ENCODE measurements around the gene FBH1. TPM values are rescaled to one million over a fixed set of nuclear protein-coding genes. Genes with fewer than 3 reads are reported as not detected.

Gene FBH1
- total RNA-seq, 1 experiment from 2014 or later: 61.9 TPM

- no peaks in the 10 kb centered on the region for H3K4me1 ChIP-seq (ENCODE audit: low read length)
- peaks cover 37% of the 10 kb centered on the region; the same call in 1 of the 2 replicates for H3K36me3 ChIP-seq (ENCODE audit: insufficient read depth, low read length)
- no peak for DNase-seq
- no peak overlapping the region for H3K27ac ChIP-seq (ENCODE audit: low read length)
- no peaks in the 10 kb centered on the region for H3K9me2 ChIP-seq (replicated peaks; ENCODE audit: insufficient read depth, low read length)
- H3K27me3 ChIP-seq (ENCODE audit: low read length): no peaks in the 10 kb centered on the region
- H2AFZ ChIP-seq (ENCODE audit: low read length): no peak overlapping the region
- no peak overlapping the region for H3K4me2 ChIP-seq (ENCODE audit: low read depth, low read length, poor library complexity, severe bottlenecking)
- peaks cover 4% of the 10 kb centered on the region for H3K79me2 ChIP-seq (ENCODE audit: low read length)
- H4K20me1 ChIP-seq (ENCODE audit: insufficient read depth, low read depth, low read length): no peaks in the 10 kb centered on the region
- no peaks in the 10 kb centered on the region for H3K9me3 ChIP-seq (ENCODE audit: low read length)
- H3K4me3 ChIP-seq (ENCODE audit: low read length): no peak overlapping the region
- H3K9ac ChIP-seq (ENCODE audit: low read length): no peak overlapping the region
These were observed 21.6 kb downstream of the FBH1 start for GRCh38 chr10:5911670-5912069.

- H3K9me2 ChIP-seq (replicated peaks; ENCODE audit: insufficient read depth, low read length): no peaks in the 10 kb centered on the region
- H3K4me1 ChIP-seq (ENCODE audit: low read length): no peaks in the 10 kb centered on the region
- no peak overlapping the region for H3K27ac ChIP-seq (ENCODE audit: low read length)
- no peaks in the 10 kb centered on the region for H4K20me1 ChIP-seq (ENCODE audit: insufficient read depth, low read depth, low read length)
- H3K79me2 ChIP-seq (ENCODE audit: low read length): no peaks in the 10 kb centered on the region
- DNase-seq: no peak
- no peak overlapping the region for H2AFZ ChIP-seq (ENCODE audit: low read length)
- no peak overlapping the region for H3K4me2 ChIP-seq (ENCODE audit: low read depth, low read length, poor library complexity, severe bottlenecking)
- H3K9me3 ChIP-seq (ENCODE audit: low read length): no peaks in the 10 kb centered on the region
- peaks cover 51% of the 10 kb centered on the region; the same call in 1 of the 2 replicates for H3K36me3 ChIP-seq (ENCODE audit: insufficient read depth, low read length)
- no peak overlapping the region for H3K9ac ChIP-seq (ENCODE audit: low read length)
- H3K27me3 ChIP-seq (ENCODE audit: low read length): no peaks in the 10 kb centered on the region
- no peak overlapping the region for H3K4me3 ChIP-seq (ENCODE audit: low read length)
These were observed 23.7 kb downstream of the FBH1 start for GRCh38 chr10:5913736-5914135.

DNA sequence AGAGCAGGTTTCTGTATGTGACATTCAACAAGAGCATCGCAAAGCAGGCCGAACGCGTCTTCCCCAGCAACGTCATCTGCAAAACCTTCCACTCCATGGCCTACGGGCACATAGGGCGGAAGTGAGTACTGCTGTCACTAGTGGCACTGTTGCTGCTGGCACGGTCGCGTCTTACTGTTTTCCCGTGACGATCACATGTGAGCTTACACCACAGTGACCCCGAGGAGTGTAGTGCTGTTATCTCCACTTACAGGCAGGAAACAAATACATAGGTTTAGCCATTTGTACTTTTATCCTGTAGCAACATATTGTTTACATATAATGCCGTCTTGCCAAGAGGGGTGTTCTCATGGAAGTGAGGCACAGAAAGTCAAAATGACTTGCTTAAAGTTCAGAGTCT, 25.4 kb downstream of the FBH1 start:
- H3K4me3 ChIP-seq (ENCODE audit: low read length): no peak overlapping the region
- peaks cover 55% of the 10 kb centered on the region; the same call in 1 of the 2 replicates for H3K36me3 ChIP-seq (ENCODE audit: insufficient read depth, low read length)
- H4K20me1 ChIP-seq (ENCODE audit: insufficient read depth, low read depth, low read length): no peaks in the 10 kb centered on the region

GRCh38 chr10:5917305-5917704, 27.3 kb downstream of the FBH1 start:
- H3K36me3 ChIP-seq (ENCODE audit: insufficient read depth, low read length): peaks cover 59% of the 10 kb centered on the region; the same call in 1 of the 2 replicates
- H3K4me2 ChIP-seq (ENCODE audit: low read depth, low read length, poor library complexity, severe bottlenecking): no peak overlapping the region
- no peaks in the 10 kb centered on the region for H4K20me1 ChIP-seq (ENCODE audit: insufficient read depth, low read depth, low read length)

More for the DNA sequence above, 25.4 kb downstream of the FBH1 start:
- no peak overlapping the region for H3K4me2 ChIP-seq (ENCODE audit: low read depth, low read length, poor library complexity, severe bottlenecking)
- no peak for DNase-seq
- no peaks in the 10 kb centered on the region for H3K9me2 ChIP-seq (replicated peaks; ENCODE audit: insufficient read depth, low read length)
- H3K4me1 ChIP-seq (ENCODE audit: low read length): no peaks in the 10 kb centered on the region
- H2AFZ ChIP-seq (ENCODE audit: low read length): no peak overlapping the region
- H3K9me3 ChIP-seq (ENCODE audit: low read length): no peaks in the 10 kb centered on the region
- no peaks in the 10 kb centered on the region for H3K79me2 ChIP-seq (ENCODE audit: low read length)
- no peak overlapping the region for H3K9ac ChIP-seq (ENCODE audit: low read length)
- no peak overlapping the region for H3K27ac ChIP-seq (ENCODE audit: low read length)
- no peaks in the 10 kb centered on the region for H3K27me3 ChIP-seq (ENCODE audit: low read length)

DNA sequence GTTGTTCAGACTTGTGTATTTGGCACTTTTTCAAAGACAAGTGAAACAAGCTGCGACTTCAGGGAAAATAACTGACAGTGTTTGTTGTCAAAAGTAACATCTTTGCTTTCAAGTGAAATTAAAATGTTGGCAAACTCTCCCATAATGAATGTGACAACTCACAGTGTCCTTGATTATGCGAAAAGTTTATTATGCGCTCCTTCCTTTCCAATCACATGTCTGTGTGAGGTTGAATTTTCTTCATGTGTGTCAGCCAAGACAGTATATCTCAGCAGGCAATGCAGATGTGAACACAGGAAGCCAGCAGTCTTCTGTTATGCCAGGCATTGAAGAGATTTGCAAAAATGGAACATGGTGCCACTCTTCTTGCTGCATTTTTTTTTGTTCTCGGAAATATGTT, 28.7 kb downstream of the FBH1 start:
- no peak for DNase-seq
- Histone ChIP-seq H3K27ac (ENCODE audit: low read length) (no peak overlapping the region), H3K4me3 (ENCODE audit: low read length) (no peak overlapping the region), H3K9me2 (replicated peaks; ENCODE audit: insufficient read depth, low read length) (no peaks in the 10 kb centered on the region), H3K79me2 (ENCODE audit: low read length) (no peaks in the 10 kb centered on the region), H4K20me1 (ENCODE audit: insufficient read depth, low read depth, low read length) (no peaks in the 10 kb centered on the region), H2AFZ (ENCODE audit: low read length) (no peak overlapping the region), H3K4me2 (ENCODE audit: low read depth, low read length, poor library complexity, severe bottlenecking) (no peak overlapping the region), H3K36me3 (ENCODE audit: insufficient read depth, low read length) (peaks cover 59% of the 10 kb centered on the region; the same call in 1 of the 2 replicates), H3K27me3 (ENCODE audit: low read length) (no peaks in the 10 kb centered on the region), H3K9me3 (ENCODE audit: low read length) (no peaks in the 10 kb centered on the region), H3K9ac (ENCODE audit: low read length) (no peak overlapping the region), H3K4me1 (ENCODE audit: low read length) (no peaks in the 10 kb centered on the region)

More at GRCh38 chr10:5917305-5917704, 27.3 kb downstream of the FBH1 start:
- Histone ChIP-seq H3K27ac (ENCODE audit: low read length) (no peak overlapping the region), H3K9me3 (ENCODE audit: low read length) (no peaks in the 10 kb centered on the region), H3K27me3 (ENCODE audit: low read length) (no peaks in the 10 kb centered on the region), H3K79me2 (ENCODE audit: low read length) (no peaks in the 10 kb centered on the region), H3K9ac (ENCODE audit: low read length) (no peak overlapping the region), H3K9me2 (replicated peaks; ENCODE audit: insufficient read depth, low read length) (no peaks in the 10 kb centered on the region), H2AFZ (ENCODE audit: low read length) (no peak overlapping the region), H3K4me1 (ENCODE audit: low read length) (no peaks in the 10 kb centered on the region), H3K4me3 (ENCODE audit: low read length) (no peak overlapping the region)
- no peak for DNase-seq

- H3K27ac ChIP-seq (ENCODE audit: low read length): no peak overlapping the region
- H3K4me3 ChIP-seq (ENCODE audit: low read length): no peak overlapping the region
- DNase-seq: no peak
- no peaks in the 10 kb centered on the region for H3K9me3 ChIP-seq (ENCODE audit: low read length)
- peaks cover 54% of the 10 kb centered on the region; the same call in 1 of the 2 replicates for H3K36me3 ChIP-seq (ENCODE audit: insufficient read depth, low read length)
- H3K4me2 ChIP-seq (ENCODE audit: low read depth, low read length, poor library complexity, severe bottlenecking): no peak overlapping the region
- no peaks in the 10 kb centered on the region for H4K20me1 ChIP-seq (ENCODE audit: insufficient read depth, low read depth, low read length)
- H3K9ac ChIP-seq (ENCODE audit: low read length): no peak overlapping the region
- no peaks in the 10 kb centered on the region for H3K79me2 ChIP-seq (ENCODE audit: low read length)
- no peaks in the 10 kb centered on the region for H3K4me1 ChIP-seq (ENCODE audit: low read length)
- H3K9me2 ChIP-seq (replicated peaks; ENCODE audit: insufficient read depth, low read length): no peaks in the 10 kb centered on the region
- H2AFZ ChIP-seq (ENCODE audit: low read length): no peak overlapping the region
- H3K27me3 ChIP-seq (ENCODE audit: low read length): no peaks in the 10 kb centered on the region
These were observed 29.5 kb downstream of the FBH1 start for GRCh38 chr10:5919568-5919967.

DNA sequence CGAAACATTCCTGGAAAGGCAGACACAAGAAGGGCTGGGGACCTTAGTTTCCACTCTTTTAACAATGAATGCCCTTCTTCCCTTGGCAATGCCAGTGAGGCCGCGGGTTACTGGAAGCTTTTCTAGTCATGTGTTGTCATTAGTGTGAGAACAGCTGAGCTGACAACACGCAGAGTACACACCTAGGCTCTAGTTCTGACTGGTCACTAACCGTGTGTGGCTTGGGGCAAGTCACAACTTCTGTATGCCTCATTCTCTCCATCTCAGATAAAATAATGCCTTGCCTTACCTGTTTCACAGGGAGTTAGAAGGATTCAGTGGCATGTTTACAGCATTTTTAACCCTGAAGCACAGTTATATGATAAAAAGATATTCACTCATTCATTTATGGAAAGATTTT, 31.7 kb downstream of the FBH1 start:
- Histone ChIP-seq H3K4me1 (ENCODE audit: low read length) (no peaks in the 10 kb centered on the region), H3K36me3 (ENCODE audit: insufficient read depth, low read length) (peaks cover 42% of the 10 kb centered on the region), H3K4me3 (ENCODE audit: low read length) (no peak overlapping the region), H4K20me1 (ENCODE audit: insufficient read depth, low read depth, low read length) (no peaks in the 10 kb centered on the region), H3K27me3 (ENCODE audit: low read length) (no peaks in the 10 kb centered on the region), H3K9ac (ENCODE audit: low read length) (no peak overlapping the region), H3K27ac (ENCODE audit: low read length) (no peak overlapping the region), H3K79me2 (ENCODE audit: low read length) (no peaks in the 10 kb centered on the region), H3K9me3 (ENCODE audit: low read length) (no peaks in the 10 kb centered on the region), H2AFZ (ENCODE audit: low read length) (no peak overlapping the region), H3K9me2 (replicated peaks; ENCODE audit: insufficient read depth, low read length) (no peaks in the 10 kb centered on the region), H3K4me2 (ENCODE audit: low read depth, low read length, poor library complexity, severe bottlenecking) (no peak overlapping the region)
- no peak for DNase-seq

- Histone ChIP-seq H3K9me3 (ENCODE audit: low read length) (no peaks in the 10 kb centered on the region), H3K4me1 (ENCODE audit: low read length) (no peaks in the 10 kb centered on the region), H3K4me3 (ENCODE audit: low read length) (no peak overlapping the region), H2AFZ (ENCODE audit: low read length) (no peak overlapping the region), H3K27ac (ENCODE audit: low read length) (no peak overlapping the region), H3K4me2 (ENCODE audit: low read depth, low read length, poor library complexity, severe bottlenecking) (no peak overlapping the region), H3K9me2 (replicated peaks; ENCODE audit: insufficient read depth, low read length) (no peaks in the 10 kb centered on the region), H4K20me1 (ENCODE audit: insufficient read depth, low read depth, low read length) (no peaks in the 10 kb centered on the region), H3K27me3 (ENCODE audit: low read length) (no peaks in the 10 kb centered on the region), H3K36me3 (ENCODE audit: insufficient read depth, low read length) (peaks cover 39% of the 10 kb centered on the region), H3K79me2 (ENCODE audit: low read length) (no peaks in the 10 kb centered on the region), H3K9ac (ENCODE audit: low read length) (no peak overlapping the region)
- no peak for DNase-seq
These were observed 34.8 kb downstream of the FBH1 start for GRCh38 chr10:5924889-5925288.

GRCh38 chr10:5927306-5927705, 37.3 kb downstream of the FBH1 start:
- Histone ChIP-seq H3K27ac (ENCODE audit: low read length) (no peak overlapping the region), H2AFZ (ENCODE audit: low read length) (no peak overlapping the region), H3K36me3 (ENCODE audit: insufficient read depth, low read length) (peaks cover 31% of the 10 kb centered on the region)

More at GRCh38 chr10:5927306-5927705, 37.3 kb downstream of the FBH1 start:
- DNase-seq: no peak
- H3K79me2 ChIP-seq (ENCODE audit: low read length): no peaks in the 10 kb centered on the region
- no peaks in the 10 kb centered on the region for H3K27me3 ChIP-seq (ENCODE audit: low read length)
- no peak overlapping the region for H3K9ac ChIP-seq (ENCODE audit: low read length)
- H4K20me1 ChIP-seq (ENCODE audit: insufficient read depth, low read depth, low read length): no peaks in the 10 kb centered on the region
- H3K4me2 ChIP-seq (ENCODE audit: low read depth, low read length, poor library complexity, severe bottlenecking): no peak overlapping the region
- H3K4me3 ChIP-seq (ENCODE audit: low read length): no peak overlapping the region
- no peaks in the 10 kb centered on the region for H3K4me1 ChIP-seq (ENCODE audit: low read length)
- H3K9me3 ChIP-seq (ENCODE audit: low read length): no peaks in the 10 kb centered on the region
- H3K9me2 ChIP-seq (replicated peaks; ENCODE audit: insufficient read depth, low read length): no peaks in the 10 kb centered on the region

Data from Karpas-422 (cell line).